GM12878 (cell line): ENCODE measurements around the gene CREB3L4. TPM values are rescaled to one million over a fixed set of nuclear protein-coding genes. Genes with fewer than 3 reads are reported as not detected.

Experiments used
- CBFB ChIP-seq: IDR thresholded peaks from 2 replicates; pipeline ENCODE4 v1.6.1; 2016; ENCODE audit warnings: antibody characterized with exemption, low read depth
- CHD2 ChIP-seq: IDR thresholded peaks from 2 replicates; pipeline ENCODE4 v1.6.1; 2011; ENCODE audit warnings: low read depth, low read length, improper control_type of control experiment, borderline replicate concordance
- HDAC2 ChIP-seq: fragments of 200-600 bp; sonication (generic); IDR thresholded peaks from 2 replicates; pipeline ENCODE4 v1.6.1; 2017
- MYC ChIP-seq: IDR thresholded peaks from 2 replicates; pipeline ENCODE4 v1.6.1; 2011; ENCODE audit warnings: mild to moderate bottlenecking, low read length, moderate library complexity, inconsistent platforms; ENCODE audit not compliant: insufficient read depth, insufficient replicate concordance, insufficient read length, severe bottlenecking
- NBN ChIP-seq: fragments of 450-650 bp; IDR thresholded peaks from 2 replicates; pipeline ENCODE4 v1.6.1; 2016
- POU2F2 ChIP-seq: IDR thresholded peaks from 3 replicates; pipeline ENCODE4 v1.6.1; 2011; ENCODE audit warnings: low read depth, mild to moderate bottlenecking, low read length, borderline replicate concordance
- SPI1 ChIP-seq: IDR thresholded peaks from 2 replicates; pipeline ENCODE4 v1.6.1; 2011; ENCODE audit warnings: low read depth, mild to moderate bottlenecking, low read length, moderate library complexity, borderline replicate concordance; ENCODE audit not compliant: insufficient read depth
- polyA plus RNA-seq, 11 experiments: library from polyadenylated mRNA; depleted of rRNA in 4 of 11; unstranded in 6 of 11; stranded (reverse) in 5 of 11; fragments of >200 nt; fragmentation: Nextera tagmentation in 4 of 11; fragmentation: Illumina TruSeq in 1 of 11; extraction: Ambion mirVana in 4 of 11; extraction: Trizol in 1 of 11; gene quantifications; 1 replicate in 1 of 11; 2 replicates in 10 of 11; pipeline versions ENCODE4 v1.2.1 to v1.2.3, GENCODE V29; 2011 to 2016; ENCODE audit warnings: inconsistent platforms in 2 of 11, missing spikeins in 2 of 11, low read depth in 1 of 11
- total RNA-seq, 4 experiments: library from RNA; depleted of rRNA in 3 of 4; stranded (reverse); fragments of >200 nt in 3 of 4; fragmentation: Illumina TruSeq in 1 of 4; extraction: Trizol in 1 of 4; gene quantifications; 2 replicates each; pipeline versions ENCODE4 v1.2.1 to v1.2.3, GENCODE V29; 2013 to 2021
- TF ChIP-seq, protein P1 (sequence below): fragments of 450-650 bp; IDR thresholded peaks from 2 replicates; pipeline ENCODE4 v1.6.1; 2017; ENCODE audit warnings: mild to moderate bottlenecking, moderate library complexity
- TF ChIP-seq, protein P2 (sequence below): fragments of 150-350 bp; IDR thresholded peaks from 2 replicates; pipeline ENCODE4 v1.6.1; 2014; ENCODE audit warnings: mild to moderate bottlenecking, low read depth, low read length

Gene CREB3L4
- total and polyA plus RNA-seq, 10 of the 15 experiments (the other 5 are each of a cell fraction or from before 2014, with no cell fraction given): 9.7 to 14.0 (median 12.1) TPM

DNA sequence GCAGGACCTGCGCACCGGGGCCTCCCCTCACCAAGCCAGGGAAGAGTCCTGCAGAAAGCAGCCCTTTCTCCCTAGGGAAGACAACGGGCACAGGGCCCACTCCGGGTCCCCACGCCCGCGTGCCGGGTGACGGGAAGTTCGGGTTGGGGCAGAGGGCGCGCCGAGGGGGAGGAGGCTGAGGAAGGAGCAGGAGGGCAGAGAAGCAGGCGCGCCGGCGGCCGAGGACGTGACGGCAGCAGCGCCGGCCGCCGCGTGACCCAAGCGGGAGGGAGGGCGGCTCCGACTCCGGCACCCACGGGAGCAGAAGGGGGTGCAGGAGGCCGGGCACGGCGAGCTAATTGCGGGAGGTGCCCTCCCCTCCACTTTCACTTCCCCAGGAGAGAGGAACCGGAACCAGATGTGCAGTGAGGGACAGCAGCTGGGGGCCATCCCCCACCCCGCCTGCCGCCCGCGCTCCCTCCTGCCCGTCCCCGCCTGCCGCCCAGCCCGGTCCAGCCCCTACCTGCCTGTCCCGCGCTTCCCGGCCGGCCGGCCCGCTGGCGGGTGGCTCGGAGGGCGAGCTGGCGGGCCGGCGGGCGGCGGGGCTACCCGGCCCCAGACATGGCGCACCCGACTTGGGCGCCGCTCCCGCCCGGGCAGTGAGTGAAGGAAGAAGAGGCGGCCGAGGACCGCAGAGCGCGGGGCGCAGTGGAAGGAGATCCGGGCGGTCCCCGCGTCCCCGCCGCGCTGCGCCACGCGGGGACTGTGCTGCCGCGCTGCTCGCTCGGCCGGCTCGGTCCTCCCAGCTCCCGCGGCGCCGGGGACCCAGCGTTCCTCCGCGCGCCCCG, 21.7 kb upstream of the CREB3L4 start (continued):
- TF ChIP-seq, protein P1, sequence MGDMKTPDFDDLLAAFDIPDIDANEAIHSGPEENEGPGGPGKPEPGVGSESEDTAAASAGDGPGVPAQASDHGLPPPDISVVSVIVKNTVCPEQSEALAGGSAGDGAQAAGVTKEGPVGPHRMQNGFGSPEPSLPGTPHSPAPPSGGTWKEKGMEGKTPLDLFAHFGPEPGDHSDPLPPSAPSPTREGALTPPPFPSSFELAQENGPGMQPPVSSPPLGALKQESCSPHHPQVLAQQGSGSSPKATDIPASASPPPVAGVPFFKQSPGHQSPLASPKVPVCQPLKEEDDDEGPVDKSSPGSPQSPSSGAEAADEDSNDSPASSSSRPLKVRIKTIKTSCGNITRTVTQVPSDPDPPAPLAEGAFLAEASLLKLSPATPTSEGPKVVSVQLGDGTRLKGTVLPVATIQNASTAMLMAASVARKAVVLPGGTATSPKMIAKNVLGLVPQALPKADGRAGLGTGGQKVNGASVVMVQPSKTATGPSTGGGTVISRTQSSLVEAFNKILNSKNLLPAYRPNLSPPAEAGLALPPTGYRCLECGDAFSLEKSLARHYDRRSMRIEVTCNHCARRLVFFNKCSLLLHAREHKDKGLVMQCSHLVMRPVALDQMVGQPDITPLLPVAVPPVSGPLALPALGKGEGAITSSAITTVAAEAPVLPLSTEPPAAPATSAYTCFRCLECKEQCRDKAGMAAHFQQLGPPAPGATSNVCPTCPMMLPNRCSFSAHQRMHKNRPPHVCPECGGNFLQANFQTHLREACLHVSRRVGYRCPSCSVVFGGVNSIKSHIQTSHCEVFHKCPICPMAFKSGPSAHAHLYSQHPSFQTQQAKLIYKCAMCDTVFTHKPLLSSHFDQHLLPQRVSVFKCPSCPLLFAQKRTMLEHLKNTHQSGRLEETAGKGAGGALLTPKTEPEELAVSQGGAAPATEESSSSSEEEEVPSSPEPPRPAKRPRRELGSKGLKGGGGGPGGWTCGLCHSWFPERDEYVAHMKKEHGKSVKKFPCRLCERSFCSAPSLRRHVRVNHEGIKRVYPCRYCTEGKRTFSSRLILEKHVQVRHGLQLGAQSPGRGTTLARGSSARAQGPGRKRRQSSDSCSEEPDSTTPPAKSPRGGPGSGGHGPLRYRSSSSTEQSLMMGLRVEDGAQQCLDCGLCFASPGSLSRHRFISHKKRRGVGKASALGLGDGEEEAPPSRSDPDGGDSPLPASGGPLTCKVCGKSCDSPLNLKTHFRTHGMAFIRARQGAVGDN: no peak; the same call in 1 of the 2 replicates
- TF ChIP-seq HDAC2: no peak
- TF ChIP-seq, protein P2, sequence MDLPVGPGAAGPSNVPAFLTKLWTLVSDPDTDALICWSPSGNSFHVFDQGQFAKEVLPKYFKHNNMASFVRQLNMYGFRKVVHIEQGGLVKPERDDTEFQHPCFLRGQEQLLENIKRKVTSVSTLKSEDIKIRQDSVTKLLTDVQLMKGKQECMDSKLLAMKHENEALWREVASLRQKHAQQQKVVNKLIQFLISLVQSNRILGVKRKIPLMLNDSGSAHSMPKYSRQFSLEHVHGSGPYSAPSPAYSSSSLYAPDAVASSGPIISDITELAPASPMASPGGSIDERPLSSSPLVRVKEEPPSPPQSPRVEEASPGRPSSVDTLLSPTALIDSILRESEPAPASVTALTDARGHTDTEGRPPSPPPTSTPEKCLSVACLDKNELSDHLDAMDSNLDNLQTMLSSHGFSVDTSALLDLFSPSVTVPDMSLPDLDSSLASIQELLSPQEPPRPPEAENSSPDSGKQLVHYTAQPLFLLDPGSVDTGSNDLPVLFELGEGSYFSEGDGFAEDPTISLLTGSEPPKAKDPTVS: no peak
- TF ChIP-seq CBFB: 0 out of 2 replicates have a peak, but pooled peaks have one; percentile 7
- no peak for TF ChIP-seq MYC
- peak; percentile 84 for TF ChIP-seq POU2F2
- TF ChIP-seq NBN: no peak; the same call in 1 of the 2 replicates
- TF ChIP-seq SPI1: peak; percentile 99
- TF ChIP-seq CHD2: peak; percentile 57; the same call in 1 of the 2 replicates
- TF ChIP-seq, all 136 proteins: peak for 69
